MCF 10A (cell line): ENCODE data around the gene RNF212B. TPM values are rescaled to one million over a fixed set of nuclear protein-coding genes. Genes with fewer than 3 reads are reported as not detected.
A peak's percentile ranks its signal among the peaks of the same experiment; 100 is the strongest.

Experiments used
- BruUV-seq: library from RNA; stranded (reverse); fragments of 400-500 nt; replicated peaks from 2 replicates; lab custom pipeline; 2021; lab: Mats Ljungman, UMichigan
- CTCF ChIA-PET: fragments of 300-600 bp; sonication (Branson Sonifier 250); formaldehyde crosslinking; extraction: SDS; loops from one replicate; lab custom pipeline; 2021; ENCODE audit warnings: antibody characterized with exemption, inconsistent platforms; lab: Yijun Ruan, JAX
- POLR2A ChIA-PET: fragments of 300-600, 350-650 bp; sonication (Branson Sonifier 250); formaldehyde crosslinking; extraction: SDS; loops from one replicate; lab custom pipeline; 2020; ENCODE audit warnings: antibody characterized with exemption, inconsistent platforms; lab: Yijun Ruan, JAX
- DNase-seq: peaks from one replicate; pipeline ENCODE4 v3.0.0-alpha.2; 2018; ENCODE audit not compliant: unreplicated experiment
- H3K27ac Mint-ChIP-seq: one replicate; pipeline ENCODE4 v1.8.0; 2022; ENCODE audit warnings: mild to moderate bottlenecking, low read depth, mixed read lengths; ENCODE audit not compliant: unreplicated experiment
- H3K27me3 Mint-ChIP-seq: one replicate; pipeline ENCODE4 v1.8.0; 2022; ENCODE audit warnings: mixed read lengths; ENCODE audit not compliant: insufficient read depth, unreplicated experiment
- H3K36me3 Mint-ChIP-seq: one replicate; pipeline ENCODE4 v1.8.0; 2022; ENCODE audit warnings: mild to moderate bottlenecking, moderate library complexity, mixed read lengths; ENCODE audit not compliant: insufficient read depth, unreplicated experiment
- H3K4me1 Mint-ChIP-seq: one replicate; pipeline ENCODE4 v1.8.0; 2022; ENCODE audit warnings: mixed read lengths; ENCODE audit not compliant: insufficient read depth, unreplicated experiment
- H3K4me3 Mint-ChIP-seq: one replicate; pipeline ENCODE4 v1.8.0; 2022; ENCODE audit warnings: mild to moderate bottlenecking, moderate library complexity, mixed read lengths; ENCODE audit not compliant: unreplicated experiment
- H3K9me3 Mint-ChIP-seq: one replicate; pipeline ENCODE4 v1.8.0; 2022; ENCODE audit warnings: mixed read lengths; ENCODE audit not compliant: unreplicated experiment
- intact Hi-C: fragments of 100-400 bp; cut with micrococcal nuclease; formaldehyde crosslinking; loops from 2 replicates; pipeline ENCODE4 v1.14.1; 2022
- total RNA-seq: library from RNA; stranded (reverse); gene quantifications from 2 replicates; pipeline ENCODE4 v1.2.3, GENCODE V29; 2022
- TF ChIP-seq, protein P1 (sequence below): fragments of 200-600 bp; IDR thresholded peaks from one replicate; pipeline ENCODE4 v1.8.0; 2022; ENCODE audit warnings: antibody characterized with exemption, mild to moderate bottlenecking; ENCODE audit not compliant: unreplicated experiment

The RNF212B gene
- total RNA-seq, 1 experiment from 2014 or later = not detected

GRCh38 chr14:23306412-23307145, 68.8 kb downstream of the RNF212B start, which contains the start of gene BCL2L2:
TSS of gene BCL2L2 (plus strand) at chr14:23306833. CDS start at chr14:23307768, 935 bp downstream.
- BruUV-seq = no TSS peak
- peak; percentile 92 for DNase-seq
- ChIA-PET POLR2A (interaction anchor here (0.6 to 14.7 kb wide), 22 partner anchors 13 to 1747 kb away, joined by 3 to 339 read pairs (median 4); partner anchors contain the start of genes ACIN1, C14orf119, DHRS4 and HOMEZ), CTCF (interaction anchor here (0.6 to 3.9 kb wide), 13 partner anchors 8 to 647 kb away, joined by 3 to 30 read pairs (median 3); partner anchors contain the start of genes DHRS4 and PABPN1)
- H3K4me3 Mint-ChIP-seq = peak within 1 kb of the TSS; percentile 98
- peaks cover 36% of the 10 kb centered on the region for H3K36me3 Mint-ChIP-seq
- peak within 1 kb of the TSS; percentile 88 for H3K27ac Mint-ChIP-seq
- intact Hi-C loops = loop anchor here (2.0 kb wide), 1 partner anchor 14 kb away; the partner anchor contains the start of gene PABPN1
- H3K9me3 Mint-ChIP-seq = no peaks in the 10 kb centered on the region
- TF ChIP-seq, protein P1, sequence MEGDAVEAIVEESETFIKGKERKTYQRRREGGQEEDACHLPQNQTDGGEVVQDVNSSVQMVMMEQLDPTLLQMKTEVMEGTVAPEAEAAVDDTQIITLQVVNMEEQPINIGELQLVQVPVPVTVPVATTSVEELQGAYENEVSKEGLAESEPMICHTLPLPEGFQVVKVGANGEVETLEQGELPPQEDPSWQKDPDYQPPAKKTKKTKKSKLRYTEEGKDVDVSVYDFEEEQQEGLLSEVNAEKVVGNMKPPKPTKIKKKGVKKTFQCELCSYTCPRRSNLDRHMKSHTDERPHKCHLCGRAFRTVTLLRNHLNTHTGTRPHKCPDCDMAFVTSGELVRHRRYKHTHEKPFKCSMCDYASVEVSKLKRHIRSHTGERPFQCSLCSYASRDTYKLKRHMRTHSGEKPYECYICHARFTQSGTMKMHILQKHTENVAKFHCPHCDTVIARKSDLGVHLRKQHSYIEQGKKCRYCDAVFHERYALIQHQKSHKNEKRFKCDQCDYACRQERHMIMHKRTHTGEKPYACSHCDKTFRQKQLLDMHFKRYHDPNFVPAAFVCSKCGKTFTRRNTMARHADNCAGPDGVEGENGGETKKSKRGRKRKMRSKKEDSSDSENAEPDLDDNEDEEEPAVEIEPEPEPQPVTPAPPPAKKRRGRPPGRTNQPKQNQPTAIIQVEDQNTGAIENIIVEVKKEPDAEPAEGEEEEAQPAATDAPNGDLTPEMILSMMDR = no peak
- peaks cover 26% of the 10 kb centered on the region for H3K4me1 Mint-ChIP-seq
- no peaks in the 10 kb centered on the region for H3K27me3 Mint-ChIP-seq

DNA sequence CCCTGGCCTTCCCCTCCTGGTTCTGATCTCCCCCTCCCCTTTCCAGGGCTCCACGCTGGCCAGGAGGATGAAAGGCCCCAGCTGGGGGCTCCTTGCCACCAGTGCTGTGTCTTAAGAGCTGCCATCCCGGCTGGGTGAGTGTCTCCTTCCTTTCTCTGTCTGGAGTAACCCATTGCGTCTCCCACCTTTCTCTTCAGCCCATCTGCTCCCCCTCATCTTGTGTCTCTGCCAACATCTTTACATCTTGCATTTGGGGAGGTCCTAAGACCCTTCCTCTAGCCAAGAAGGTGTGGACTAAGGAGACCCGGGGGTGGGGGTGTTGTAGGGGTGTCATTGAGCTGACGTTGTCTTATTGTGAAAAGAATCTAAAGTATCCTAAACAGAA, 69.4 kb downstream of the RNF212B start:
- Mint-ChIP-seq H3K4me1 (peaks cover 26% of the 10 kb centered on the region), H3K27ac (peak overlapping the region; percentile 88), H3K27me3 (no peaks in the 10 kb centered on the region), H3K36me3 (peaks cover 40% of the 10 kb centered on the region), H3K9me3 (no peaks in the 10 kb centered on the region), H3K4me3 (peak overlapping the region; percentile 98)
- BruUV-seq = no TSS peak
- TF ChIP-seq, protein P1 = no peak
- ChIA-PET CTCF (interaction anchor here (0.6 to 3.9 kb wide), 9 partner anchors 9 to 646 kb away, joined by 3 to 30 read pairs (median 3); partner anchors contain the start of genes DHRS4 and PABPN1), POLR2A (interaction anchor here (0.6 to 14.7 kb wide), 15 partner anchors 12 to 840 kb away, joined by 3 to 339 read pairs (median 4); partner anchors contain the start of genes ACIN1, C14orf119, HOMEZ and PABPN1)
- intact Hi-C loops = loop anchor here (2.0 kb wide), 1 partner anchor 14 kb away; the partner anchor contains the start of gene PABPN1
- DNase-seq = no peak

DNA sequence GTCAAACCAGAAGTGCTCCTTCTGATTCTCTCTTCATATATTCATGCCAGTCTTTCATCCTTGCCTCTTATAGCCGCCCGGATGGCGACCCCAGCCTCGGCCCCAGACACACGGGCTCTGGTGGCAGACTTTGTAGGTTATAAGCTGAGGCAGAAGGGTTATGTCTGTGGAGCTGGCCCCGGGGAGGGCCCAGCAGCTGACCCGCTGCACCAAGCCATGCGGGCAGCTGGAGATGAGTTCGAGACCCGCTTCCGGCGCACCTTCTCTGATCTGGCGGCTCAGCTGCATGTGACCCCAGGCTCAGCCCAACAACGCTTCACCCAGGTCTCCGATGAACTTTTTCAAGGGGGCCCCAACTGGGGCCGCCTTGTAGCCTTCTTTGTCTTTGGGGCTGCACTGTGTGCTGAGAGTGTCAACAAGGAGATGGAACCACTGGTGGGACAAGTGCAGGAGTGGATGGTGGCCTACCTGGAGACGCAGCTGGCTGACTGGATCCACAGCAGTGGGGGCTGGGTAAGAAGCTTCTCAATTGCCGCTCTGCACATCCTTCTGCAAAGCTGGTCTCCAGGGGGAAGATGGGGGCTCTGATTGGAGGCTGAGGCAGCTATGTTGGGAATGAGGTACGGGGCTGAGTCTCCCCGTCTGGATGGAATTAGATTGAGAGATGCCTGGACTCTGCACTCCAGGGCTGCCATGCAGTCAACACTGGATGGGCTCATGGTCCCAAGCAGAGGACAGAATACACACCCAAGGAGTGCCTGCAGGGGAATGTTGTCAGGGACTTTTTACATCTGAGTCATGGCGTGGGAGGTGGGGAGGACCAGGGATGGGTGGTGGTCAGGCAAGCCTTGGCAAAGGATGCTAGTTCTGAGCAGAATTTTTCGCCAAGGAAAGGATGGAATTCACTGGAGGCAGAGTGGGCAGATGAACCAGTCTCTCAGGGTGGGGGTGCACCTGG, 70.2 kb downstream of the RNF212B start:
- H3K9me3 Mint-ChIP-seq = no peaks in the 10 kb centered on the region
- peaks cover 26% of the 10 kb centered on the region for H3K4me1 Mint-ChIP-seq
- TSS peak; percentile 67 for BruUV-seq
- H3K27me3 Mint-ChIP-seq = no peaks in the 10 kb centered on the region
- ChIA-PET CTCF (interaction anchor here (0.6 to 3.9 kb wide), 10 partner anchors 8 to 845 kb away, joined by 3 to 30 read pairs (median 4); partner anchors contain the start of genes DHRS4 and PABPN1), POLR2A (interaction anchor here (0.6 to 14.7 kb wide), 11 partner anchors 12 to 802 kb away, joined by 3 to 339 read pairs (median 4); partner anchors contain the start of genes ACIN1, C14orf119, HOMEZ and PABPN1)
- TF ChIP-seq, protein P1 = no peak
- DNase-seq = peak; percentile 67
- H3K36me3 Mint-ChIP-seq = peaks cover 48% of the 10 kb centered on the region
- peak overlapping the region; percentile 98 for H3K4me3 Mint-ChIP-seq
- intact Hi-C loops = loop anchor here (2.0 kb wide), 1 partner anchor 13 kb away; the partner anchor contains the start of gene PABPN1
- H3K27ac Mint-ChIP-seq = peak overlapping the region; percentile 88
